Osteocyte (in vitro differentiated cells): Measurements from ENCODE around the gene GGT6. TPM values are rescaled to one million over a fixed set of nuclear protein-coding genes. Genes with fewer than 3 reads are reported as not detected.

Experiments
- DNase-seq: peaks from one replicate; pipeline ENCODE4 v3.0.0; 2021; ENCODE audit warnings: mixed read lengths; ENCODE audit not compliant: unreplicated experiment; ENCODE audit errors: extremely low spot score
- H3K27ac Mint-ChIP-seq: one replicate; pipeline ENCODE4 v1.8.0; 2021; ENCODE audit warnings: mild to moderate bottlenecking, mixed read lengths; ENCODE audit not compliant: unreplicated experiment
- H3K27me3 Mint-ChIP-seq: one replicate; pipeline ENCODE4 v1.8.0; 2021; ENCODE audit warnings: mixed read lengths; ENCODE audit not compliant: unreplicated experiment
- H3K36me3 Mint-ChIP-seq: one replicate; pipeline ENCODE4 v1.8.0; 2021; ENCODE audit warnings: mixed read lengths; ENCODE audit not compliant: unreplicated experiment
- H3K4me1 Mint-ChIP-seq: one replicate; pipeline ENCODE4 v1.8.0; 2021; ENCODE audit warnings: mixed read lengths; ENCODE audit not compliant: unreplicated experiment
- H3K4me3 Mint-ChIP-seq: one replicate; pipeline ENCODE4 v1.8.0; 2021; ENCODE audit warnings: mild to moderate bottlenecking, moderate library complexity, mixed read lengths; ENCODE audit not compliant: unreplicated experiment
- H3K9me3 Mint-ChIP-seq: one replicate; pipeline ENCODE4 v1.8.0; 2021; ENCODE audit warnings: mixed read lengths; ENCODE audit not compliant: unreplicated experiment
- CTCF ChIP-seq: fragments of 200-600 bp; sonication (generic); IDR thresholded peaks from 2 replicates; pipeline ENCODE4 v1.5.0; 2021; ENCODE audit warnings: antibody characterized with exemption, mild to moderate bottlenecking, moderate library complexity
- total RNA-seq: library from RNA; stranded (reverse); gene quantifications from 2 replicates; pipeline ENCODE4 v1.2.1, GENCODE V29; 2021

Gene GGT6
- total RNA-seq, 1 donor from 2014 or later, result not detected

- H3K27me3 Mint-ChIP-seq, result peaks cover 25% of the 10 kb centered on the region
- H3K4me3 Mint-ChIP-seq, result no peak overlapping the region
- peaks cover 12% of the 10 kb centered on the region for H3K4me1 Mint-ChIP-seq
- H3K36me3 Mint-ChIP-seq, result no peaks in the 10 kb centered on the region
- no peak overlapping the region for H3K27ac Mint-ChIP-seq
- no peaks in the 10 kb centered on the region for H3K9me3 Mint-ChIP-seq
- DNase-seq, result no peak
- no peak for TF ChIP-seq CTCF
Observed at GRCh38 chr17:4559966-4560365, 411 bp downstream of the GGT6 start.

GRCh38 chr17:4559139-4559791, 1.1 kb downstream of the GGT6 start:
- Mint-ChIP-seq H3K27me3 (peaks cover 25% of the 10 kb centered on the region), H3K36me3 (no peaks in the 10 kb centered on the region), H3K9me3 (no peaks in the 10 kb centered on the region), H3K4me1 (peaks cover 18% of the 10 kb centered on the region), H3K27ac (no peak overlapping the region), H3K4me3 (no peak overlapping the region)
- no peak for TF ChIP-seq CTCF
- DNase-seq, result no peak

- H3K27ac Mint-ChIP-seq, result no peak overlapping the region
- no peak for DNase-seq
- no peak for TF ChIP-seq CTCF
- peaks cover 4% of the 10 kb centered on the region for H3K36me3 Mint-ChIP-seq
- peaks cover 25% of the 10 kb centered on the region for H3K4me1 Mint-ChIP-seq
- H3K4me3 Mint-ChIP-seq, result no peak overlapping the region
- peaks cover 22% of the 10 kb centered on the region for H3K27me3 Mint-ChIP-seq
- H3K9me3 Mint-ChIP-seq, result no peaks in the 10 kb centered on the region
Observed at GRCh38 chr17:4558347-4558971, 1.9 kb downstream of the GGT6 start.

GRCh38 chr17:4557626-4558346, 2.6 kb downstream of the GGT6 start:
- Mint-ChIP-seq H3K4me1 (peaks cover 25% of the 10 kb centered on the region), H3K9me3 (no peaks in the 10 kb centered on the region), H3K4me3 (no peak overlapping the region), H3K36me3 (peaks cover 4% of the 10 kb centered on the region), H3K27me3 (peaks cover 16% of the 10 kb centered on the region), H3K27ac (no peak overlapping the region)
- no peak for TF ChIP-seq CTCF
- no peak for DNase-seq

- H3K27ac Mint-ChIP-seq, result no peak overlapping the region
- H3K36me3 Mint-ChIP-seq, result peaks cover 8% of the 10 kb centered on the region
- H3K27me3 Mint-ChIP-seq, result peaks cover 10% of the 10 kb centered on the region
- no peak overlapping the region for H3K4me3 Mint-ChIP-seq
- no peak for DNase-seq
- H3K9me3 Mint-ChIP-seq, result no peaks in the 10 kb centered on the region
- no peak for TF ChIP-seq CTCF
- H3K4me1 Mint-ChIP-seq, result peaks cover 25% of the 10 kb centered on the region
Observed at GRCh38 chr17:4556996-4557395, 3.4 kb downstream of the GGT6 start.
